ENCODE data around the gene ROR1.

The ROR1 gene

GRCh38 chr1:64114012-64114525 lies 340.3 kb downstream of the ROR1 start:
- DNase-seq: no peak

DNA sequence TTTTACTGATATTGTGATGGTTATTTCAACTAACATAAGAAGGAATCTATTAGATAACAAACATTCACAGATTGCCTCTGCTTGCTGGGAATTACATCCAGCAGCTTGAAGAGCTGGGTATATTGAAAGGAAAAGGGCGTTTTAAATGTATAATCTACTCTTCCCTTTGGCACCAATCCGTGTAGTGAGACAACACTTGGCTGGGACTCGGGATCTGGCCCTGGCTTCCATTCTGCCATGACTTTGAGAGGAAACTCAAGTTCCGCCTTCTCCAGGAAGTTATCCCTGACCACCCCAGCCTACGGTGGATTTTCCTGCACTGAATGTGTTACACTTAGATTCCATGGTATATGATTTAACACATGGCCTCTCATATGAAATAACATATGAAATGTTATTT lies 342.7 kb downstream of the ROR1 start:
- DNase-seq: no peak

- no peak for DNase-seq
These were observed 343.7 kb downstream of the ROR1 start for GRCh38 chr1:64117492-64117891.

GRCh38 chr1:64121766-64122385 lies 348.1 kb downstream of the ROR1 start:
- DNase-seq: peak; percentile 95

DNA sequence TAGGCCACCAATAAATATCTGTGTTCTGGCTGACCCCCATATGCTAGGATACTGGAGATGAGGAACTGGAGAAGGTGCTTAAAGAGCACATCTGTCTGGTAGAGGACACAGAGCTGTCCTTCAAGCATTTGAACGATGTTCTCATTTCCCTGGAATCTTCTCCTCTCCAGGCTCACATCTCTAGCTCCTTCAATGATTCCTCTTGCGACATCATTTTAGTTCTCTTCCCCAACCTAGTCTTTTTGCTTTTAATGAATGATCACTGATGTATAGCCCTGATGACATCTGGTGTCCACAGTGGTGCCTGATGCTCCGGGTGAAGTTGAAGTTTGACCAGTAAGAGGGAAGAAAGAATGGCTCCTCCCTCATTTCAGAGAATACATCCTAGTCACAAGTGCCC lies 348.8 kb downstream of the ROR1 start:
- peak; percentile 47 for DNase-seq

DNA sequence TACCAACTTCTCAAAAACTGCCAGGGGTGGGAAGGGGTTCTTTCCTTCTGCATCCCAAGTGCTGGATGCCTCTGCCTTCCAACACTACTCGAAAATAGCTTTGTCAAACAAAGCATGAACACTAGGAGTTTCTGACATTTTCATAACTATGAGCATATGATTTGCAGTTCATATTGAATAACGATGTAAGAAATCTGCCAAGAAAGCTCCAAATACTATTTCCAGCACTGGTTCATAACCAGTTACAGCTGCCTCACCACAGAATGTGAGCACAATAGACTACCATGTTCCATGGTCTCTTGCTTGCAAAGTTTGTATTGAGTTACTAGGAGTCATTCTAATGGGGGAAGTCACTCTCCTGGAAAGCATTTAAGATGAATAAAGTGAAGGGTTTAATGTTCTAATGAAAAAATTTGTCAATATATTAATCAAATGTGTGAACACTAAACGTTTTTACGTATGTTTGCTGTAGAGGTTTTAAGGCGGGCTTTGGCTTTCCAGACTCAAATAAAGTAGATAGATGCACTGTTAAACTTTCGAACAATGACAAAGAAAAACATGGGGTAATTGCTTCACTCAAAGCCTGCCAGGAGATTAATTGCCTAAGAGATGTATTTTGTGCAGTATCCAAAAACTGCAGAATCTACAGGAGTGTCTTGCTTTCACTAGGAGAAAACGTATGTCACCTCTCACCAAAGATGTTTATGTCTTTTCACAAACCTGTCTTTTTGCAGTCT lies 351.1 kb downstream of the ROR1 start:
- no peak for DNase-seq

DNA sequence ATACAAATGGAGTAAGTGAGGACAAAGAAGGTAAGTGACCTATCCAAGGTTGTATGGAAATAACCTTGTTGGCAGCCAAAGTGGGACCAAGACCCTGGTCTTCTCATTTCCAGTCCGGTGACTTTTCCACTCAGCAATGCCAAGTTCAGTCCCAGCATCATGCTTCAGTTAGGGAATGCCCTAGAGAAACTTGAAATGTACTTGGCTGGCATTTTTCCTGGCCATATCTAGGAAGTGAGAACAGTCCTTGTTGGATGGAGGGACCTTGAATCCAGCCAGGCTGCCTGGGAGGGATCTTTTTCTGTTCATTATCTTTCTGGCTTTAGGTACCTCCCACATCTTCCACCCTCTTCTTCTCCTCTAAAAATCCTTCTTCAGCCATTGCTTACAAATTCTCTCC lies 352.8 kb downstream of the ROR1 start:
- no peak for DNase-seq

DNA sequence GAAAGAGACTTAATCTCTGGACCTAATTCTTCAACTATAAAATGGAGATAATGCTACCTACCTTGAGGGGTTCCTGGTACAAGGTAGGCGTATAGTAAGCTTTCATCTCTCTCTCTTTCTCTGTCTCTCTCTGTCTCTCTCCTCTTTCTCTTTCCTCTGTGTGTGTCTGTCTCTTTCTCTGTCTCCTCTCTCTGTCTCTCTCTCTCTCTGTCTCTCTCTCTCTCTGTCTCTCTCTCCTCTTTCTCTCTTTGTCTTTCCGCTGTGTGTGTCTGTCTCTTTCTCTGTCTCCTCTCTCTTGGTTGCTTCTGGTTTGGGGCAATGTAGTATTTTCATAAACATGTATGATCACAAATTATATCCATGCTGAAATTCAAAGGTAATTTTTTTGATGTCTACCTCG lies 353.5 kb downstream of the ROR1 start:
- no peak for DNase-seq

GRCh38 chr1:64129701-64130100 lies 355.9 kb downstream of the ROR1 start:
- no peak for DNase-seq

- DNase-seq: no peak
These were observed 357.3 kb downstream of the ROR1 start for GRCh38 chr1:64131155-64131554.

DNA sequence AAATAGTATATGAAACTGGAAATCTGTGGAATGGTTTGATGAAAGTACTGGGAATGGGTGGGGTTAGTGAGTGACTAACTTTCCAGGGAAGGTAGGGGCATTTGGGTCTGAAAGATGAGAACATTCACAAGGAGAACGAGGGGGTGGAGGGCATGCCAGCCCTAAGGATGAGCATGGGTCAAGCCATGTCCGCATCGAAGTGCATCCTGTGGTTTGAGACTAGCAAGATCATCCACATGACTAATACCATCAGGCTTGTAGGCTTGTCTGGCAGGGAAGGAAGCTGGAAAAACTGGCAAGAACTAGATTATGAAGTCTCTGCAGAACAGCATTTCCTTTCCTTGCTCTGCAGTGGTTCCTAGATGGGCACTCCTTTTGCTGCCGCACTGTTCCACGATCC lies 359.2 kb downstream of the ROR1 start:
- peak; percentile 95 for DNase-seq

GRCh38 chr1:64135462-64136223 lies 361.8 kb downstream of the ROR1 start:
- DNase-seq: no peak

- no peak for DNase-seq
These were observed 362.5 kb downstream of the ROR1 start for GRCh38 chr1:64136296-64136695.

GRCh38 chr1:64136752-64137411 lies 363.1 kb downstream of the ROR1 start:
- DNase-seq: peak; percentile 63

DNA sequence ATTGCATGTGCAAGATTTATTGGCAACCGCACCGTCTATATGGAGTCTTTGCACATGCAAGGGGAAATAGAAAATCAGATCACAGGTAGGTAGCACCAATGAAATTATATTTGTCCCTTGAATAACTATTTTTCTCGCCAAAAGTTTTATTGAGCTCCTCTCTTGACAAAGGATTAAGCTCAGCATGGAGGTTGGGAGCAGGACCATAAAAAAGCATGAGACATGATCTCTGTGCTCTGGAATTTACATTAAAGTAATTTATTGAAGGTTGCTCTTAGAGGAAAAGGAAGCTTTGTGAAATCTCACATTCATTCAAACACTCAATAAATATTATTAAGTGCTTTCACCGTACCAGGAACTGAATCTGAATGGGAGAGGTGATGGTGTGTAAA lies 363.6 kb downstream of the ROR1 start:
- no peak for DNase-seq

- DNase-seq: no peak
These were observed 366.1 kb downstream of the ROR1 start for GRCh38 chr1:64139877-64140276.

DNA sequence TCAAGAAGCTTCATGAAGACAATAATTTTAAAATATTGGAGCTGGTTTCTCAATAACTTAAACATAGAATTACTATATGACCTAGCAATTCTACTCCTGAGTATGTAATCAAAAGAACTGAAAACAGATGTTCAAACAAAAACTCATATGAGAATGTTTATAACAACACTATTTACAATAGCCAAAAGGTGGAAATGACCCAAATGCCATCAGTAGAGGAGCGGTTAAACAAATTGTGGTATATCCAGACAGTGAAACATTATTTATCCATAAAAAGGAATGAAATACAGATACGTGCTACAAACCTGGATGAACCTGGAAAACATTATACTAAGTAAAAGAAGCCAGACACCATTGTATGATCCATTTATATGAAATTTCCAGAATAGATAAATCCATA lies 366.8 kb downstream of the ROR1 start:
- DNase-seq: no peak

DNA sequence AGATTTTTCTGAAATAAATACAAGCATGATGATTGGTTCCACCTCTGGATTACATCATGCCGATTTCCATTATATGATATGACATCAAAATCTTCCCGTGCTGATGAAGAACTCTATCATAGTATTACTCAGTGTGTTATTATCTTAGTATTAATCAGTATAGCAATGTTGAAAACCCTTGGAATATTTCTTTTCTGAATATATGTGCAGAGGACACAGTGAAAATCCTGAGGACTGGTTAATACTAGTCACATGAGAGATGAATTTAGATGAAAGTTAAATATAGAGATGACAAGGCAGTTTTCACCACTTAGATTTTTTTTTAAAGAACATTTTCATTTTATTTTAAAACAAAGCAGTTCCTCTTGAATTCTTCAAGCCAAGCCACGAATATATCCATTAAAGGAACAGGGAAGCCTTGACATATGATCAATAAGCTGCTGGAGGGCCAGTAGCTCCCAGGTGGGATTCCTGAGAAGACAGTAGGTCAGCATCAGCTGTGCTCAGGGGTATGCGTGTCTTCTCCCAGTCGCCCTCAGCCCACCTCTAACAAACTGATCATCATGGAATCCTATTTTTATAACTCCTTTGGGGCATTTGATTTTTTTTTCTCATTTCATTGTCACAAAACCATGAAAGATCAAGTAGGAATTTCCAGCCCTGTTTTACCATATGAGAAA lies 373.4 kb downstream of the ROR1 start:
- DNase-seq: no peak

GRCh38 chr1:64147759-64148158 lies 373.9 kb downstream of the ROR1 start:
- DNase-seq: no peak

DNA sequence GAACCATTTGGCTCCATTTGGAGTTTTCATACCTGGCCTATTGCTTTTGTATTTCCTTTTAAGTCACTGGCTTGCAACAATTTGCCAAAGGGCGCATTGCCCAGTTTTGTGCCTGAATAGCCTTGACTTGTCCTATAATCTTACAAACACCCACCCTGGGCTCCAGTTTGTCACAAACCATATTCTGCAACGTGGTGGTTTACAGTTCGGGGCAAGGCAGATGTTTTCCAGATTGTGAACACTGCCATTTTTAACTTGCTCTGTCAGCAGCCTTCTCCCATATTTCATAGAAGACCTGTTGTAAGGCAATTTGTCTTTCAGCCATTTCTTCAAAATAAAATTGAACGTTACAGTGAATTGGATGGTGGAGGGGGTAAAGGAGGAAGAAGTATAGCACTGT lies 376.4 kb downstream of the ROR1 start:
- DNase-seq: no peak

DNA sequence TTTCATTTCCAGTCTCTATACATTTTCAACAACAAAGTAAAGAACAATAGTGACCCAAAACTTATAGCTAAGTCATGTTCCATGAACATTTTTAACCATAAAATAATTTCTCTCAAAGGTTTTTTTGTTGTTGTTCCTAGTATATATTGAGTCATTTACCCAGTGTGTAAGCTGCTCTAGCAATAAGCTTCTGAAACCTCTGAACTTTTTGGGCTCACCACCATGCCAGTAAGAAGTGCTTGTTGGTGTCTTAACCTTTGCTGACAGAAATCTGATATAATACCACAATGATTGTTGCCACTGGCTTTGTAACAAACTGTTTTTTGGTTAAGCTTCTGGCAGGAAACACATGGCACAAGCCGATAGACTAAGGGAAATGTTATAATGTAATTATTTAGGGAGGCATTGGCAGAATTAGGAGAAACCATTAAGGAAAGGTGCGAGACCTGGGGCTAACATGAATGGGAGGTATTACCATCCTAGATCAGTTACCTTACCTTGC lies 377.0 kb downstream of the ROR1 start:
- no peak for DNase-seq

- DNase-seq: no peak
These were observed 381.5 kb downstream of the ROR1 start for GRCh38 chr1:64155278-64155677.
